Hepatocyte (in vitro differentiated cells): ENCODE measurements around the gene GATA6. TPM values are rescaled to one million over a fixed set of nuclear protein-coding genes. Genes with fewer than 3 reads are reported as not detected.
A peak's percentile ranks its signal among the peaks of the same experiment; 100 is the strongest.
"Not testable (repeated sequence)": the region's sequence is repeated elsewhere in the genome, so short reads cannot be mapped to it uniquely, and the experiment has no call there.

Experiments
- DNase-seq: peaks from one replicate; pipeline ENCODE4 v3.0.0-alpha.2; 2016; ENCODE audit warnings: low spot score
- H2AFZ ChIP-seq: fragments of 200-600 bp; sonication (generic); 2 replicates; pipeline ENCODE4 v1.6.0; 2016; ENCODE audit warnings: antibody characterized with exemption, mild to moderate bottlenecking
- H3K27ac ChIP-seq: fragments of 200-600 bp; sonication (generic); 2 replicates; pipeline ENCODE4 v1.5.1; 2016; ENCODE audit warnings: mild to moderate bottlenecking
- H3K27me3 ChIP-seq: fragments of 200-600 bp; sonication (generic); 2 replicates; pipeline ENCODE4 v1.6.1; 2016
- H3K36me3 ChIP-seq: fragments of 200-600 bp; sonication (generic); replicated peaks from 2 replicates; pipeline ENCODE4 v1.5.1; 2016; ENCODE audit warnings: low read depth; ENCODE audit not compliant: insufficient read depth
- H3K4me1 ChIP-seq: fragments of 200-600 bp; sonication (generic); 2 replicates; pipeline ENCODE4 v1.5.1; 2016; ENCODE audit warnings: mild to moderate bottlenecking, moderate library complexity; ENCODE audit not compliant: insufficient read depth
- H3K4me2 ChIP-seq: fragments of 200-600 bp; sonication (generic); 2 replicates; pipeline ENCODE4 v1.6.0; 2016
- H3K4me3 ChIP-seq: fragments of 200-600 bp; sonication (generic); 2 replicates; pipeline ENCODE4 v1.5.1; 2016; ENCODE audit warnings: mild to moderate bottlenecking
- H3K79me2 ChIP-seq: fragments of 200-600 bp; sonication (generic); 2 replicates; pipeline ENCODE4 v1.6.0; 2017; ENCODE audit warnings: mild to moderate bottlenecking
- H3K9me2 ChIP-seq: fragments of 200-600 bp; sonication (generic); replicated peaks from 2 replicates; pipeline ENCODE4 v1.6.0; 2017; ENCODE audit warnings: mild to moderate bottlenecking; ENCODE audit not compliant: insufficient read depth
- H3K9me3 ChIP-seq: fragments of 200-600 bp; sonication (generic); 2 replicates; pipeline ENCODE4 v1.5.1; 2016; ENCODE audit warnings: low read depth, mild to moderate bottlenecking
- H4K20me1 ChIP-seq: fragments of 200-600 bp; sonication (generic); 2 replicates; pipeline ENCODE4 v1.6.0; 2016; ENCODE audit warnings: mild to moderate bottlenecking; ENCODE audit not compliant: insufficient read depth, poor library complexity, severe bottlenecking
- CTCF ChIP-seq: fragments of 200-600 bp; sonication (generic); IDR thresholded peaks from 2 replicates; pipeline ENCODE4 v1.5.1; 2016; ENCODE audit warnings: antibody characterized with exemption, mild to moderate bottlenecking; ENCODE audit not compliant: poor library complexity
- EZH2 ChIP-seq: fragments of 200-600 bp; sonication (generic); IDR thresholded peaks from 2 replicates; pipeline ENCODE4 v1.6.1; 2016; ENCODE audit warnings: antibody characterized with exemption, mild to moderate bottlenecking, borderline replicate concordance
- EZH2phosphoT487 ChIP-seq: fragments of 200-600 bp; sonication (generic); IDR thresholded peaks from one replicate; pipeline ENCODE4 v1.6.1; 2018; ENCODE audit warnings: antibody characterized with exemption, mild to moderate bottlenecking, low read depth, moderate library complexity; ENCODE audit not compliant: unreplicated experiment, severe bottlenecking
- whole genome bisulfite sequencing: methylation state at CpG from one replicate; pipeline ENCODE4 v1.1.6; 2016; ENCODE audit warnings: low lambda C conversion rate; ENCODE audit errors: missing lambda C conversion rate; 5-methylcytosine and 5-hydroxymethylcytosine counted together
- polyA plus RNA-seq: library from polyadenylated mRNA; unstranded; fragments of >200 nt; fragmentation: Nextera tagmentation; extraction: Ambion mirVana; gene quantifications from 2 replicates; pipeline ENCODE4 v1.2.1, GENCODE V29; 2016
- total RNA-seq: library from RNA; depleted of rRNA; stranded (reverse); fragments of >200 nt; gene quantifications from 2 replicates; pipeline ENCODE4 v1.2.3, GENCODE V29; 2014

Gene GATA6
- total and polyA plus RNA-seq, 2 experiments from 2014 or later, result 125 to 128 TPM

GRCh38 chr18:22194151-22194598, 24.8 kb downstream of the GATA6 start:
- Histone ChIP-seq H2AFZ (no peak overlapping the region), H3K27ac (peak overlapping the region; percentile 94), H3K4me3 (no peak overlapping the region), H3K4me2 (peak overlapping the region; percentile 63), H4K20me1 (peaks cover 39% of the 10 kb centered on the region), H3K4me1 (peaks cover 90% of the 10 kb centered on the region), H3K79me2 (peaks cover 85% of the 10 kb centered on the region), H3K9me2 (no peaks in the 10 kb centered on the region), H3K9me3 (no peaks in the 10 kb centered on the region), H3K27me3 (no peaks in the 10 kb centered on the region), H3K36me3 (no peaks in the 10 kb centered on the region)
- TF ChIP-seq CTCF, result no peak
- no peak for TF ChIP-seq EZH2phosphoT487
- no peak for TF ChIP-seq EZH2
- DNase-seq, result peak; percentile 82
- 20% methylated on average over 7 of the region's 7 CpGs for WGBS

- peak overlapping the region; percentile 94 for H3K27ac ChIP-seq
- H4K20me1 ChIP-seq, result peaks cover 40% of the 10 kb centered on the region
- WGBS, result 90% methylated on average over 11 of the region's 11 CpGs
These were observed 25.7 kb downstream of the GATA6 start for GRCh38 chr18:22195052-22195451.

GRCh38 chr18:22196943-22197342, 27.6 kb downstream of the GATA6 start:
- 84% methylated on average over 5 of the region's 5 CpGs for WGBS
- H3K36me3 ChIP-seq, H3K9me3 ChIP-seq, DNase-seq, H3K9me2 ChIP-seq, H3K4me3 ChIP-seq, H2AFZ ChIP-seq, H3K4me2 ChIP-seq, H3K27me3 ChIP-seq: not testable (repeated sequence)
- peaks cover 90% of the 10 kb centered on the region for H3K79me2 ChIP-seq
- H3K27ac ChIP-seq, result peak overlapping the region; percentile 45
- H3K4me1 ChIP-seq, result peaks cover 71% of the 10 kb centered on the region
- H4K20me1 ChIP-seq, result peaks cover 56% of the 10 kb centered on the region

More at GRCh38 chr18:22195052-22195451, 25.7 kb downstream of the GATA6 start:
- peaks cover 87% of the 10 kb centered on the region for H3K4me1 ChIP-seq
- H3K79me2 ChIP-seq, result peaks cover 85% of the 10 kb centered on the region
- H2AFZ ChIP-seq, result no peak overlapping the region
- no peaks in the 10 kb centered on the region for H3K36me3 ChIP-seq
- DNase-seq, result no peak
- TF ChIP-seq EZH2 (no peak), EZH2phosphoT487 (no peak)
- no peaks in the 10 kb centered on the region for H3K27me3 ChIP-seq
- peak overlapping the region; percentile 63 for H3K4me2 ChIP-seq
- H3K4me3 ChIP-seq, result no peak overlapping the region
- H3K9me2 ChIP-seq, result no peaks in the 10 kb centered on the region
- H3K9me3 ChIP-seq, result no peaks in the 10 kb centered on the region

- Histone ChIP-seq H3K36me3 (peaks cover 7% of the 10 kb centered on the region), H3K9me2 (no peaks in the 10 kb centered on the region), H3K27ac (peak overlapping the region; percentile 65), H3K4me3 (no peak overlapping the region), H3K79me2 (peaks cover 90% of the 10 kb centered on the region), H3K9me3 (no peaks in the 10 kb centered on the region), H3K4me1 (peaks cover 71% of the 10 kb centered on the region), H3K27me3 (no peaks in the 10 kb centered on the region), H4K20me1 (peaks cover 63% of the 10 kb centered on the region), H2AFZ (no peak overlapping the region), H3K4me2 (peak overlapping the region; percentile 55)
- no peak for TF ChIP-seq CTCF
- TF ChIP-seq EZH2, result no peak
- TF ChIP-seq EZH2phosphoT487, result no peak
- WGBS, result 68% methylated on average over 2 of the region's 2 CpGs
- no peak for DNase-seq
These were observed 28.3 kb downstream of the GATA6 start for GRCh38 chr18:22197668-22198067.
